SK-N-SH (cell line): ENCODE results near the gene ROPN1B.

Experiments used
- CHD2 ChIP-seq: fragments of 150-350 bp; IDR thresholded peaks from 2 replicates; pipeline ENCODE4 v1.6.1; 2018; ENCODE audit warnings: low read length; ENCODE audit not compliant: partially characterized antibody
- CTCF ChIP-seq: fragments of 200-600 bp; sonication (generic); IDR thresholded peaks from 2 replicates; pipeline ENCODE4 v1.6.1; 2017; ENCODE audit warnings: antibody characterized with exemption, mild to moderate bottlenecking, moderate library complexity
- EP300 ChIP-seq, 2 experiments: IDR thresholded peaks; 2 replicates each; pipeline versions ENCODE4 v1.4.0 to v1.6.1; 2012; ENCODE audit warnings: borderline replicate concordance in 1 of 2, low read depth in 1 of 2, low read length in 1 of 2
- EZH2phosphoT487 ChIP-seq: fragments of 200-600 bp; sonication (generic); IDR thresholded peaks from 2 replicates; pipeline ENCODE4 v1.6.1; 2017; ENCODE audit warnings: low read depth, mixed run types, mild to moderate bottlenecking, antibody characterized with exemption, moderate library complexity, borderline replicate concordance
- FOSL2 ChIP-seq: IDR thresholded peaks from 2 replicates; pipeline ENCODE4 v1.4.0; 2012; ENCODE audit warnings: low read depth, mild to moderate bottlenecking, moderate library complexity, borderline replicate concordance
- GATA2 ChIP-seq: sonication (generic); formaldehyde crosslinking; IDR thresholded peaks from 2 replicates; pipeline ENCODE4 v1.5.0; 2020; ENCODE audit warnings: mild to moderate bottlenecking, missing genetic modification reagents
- MAX ChIP-seq: IDR thresholded peaks from 2 replicates; pipeline ENCODE4 v1.4.0; 2012; ENCODE audit warnings: low read depth
- POLR2AphosphoS5 ChIP-seq: IDR thresholded peaks from 2 replicates; pipeline ENCODE4 v1.6.1; 2012; ENCODE audit warnings: low read depth, low read length
- RCOR1 ChIP-seq: fragments of 150-350 bp; IDR thresholded peaks from 2 replicates; pipeline ENCODE4 v1.6.1; 2017; ENCODE audit warnings: antibody characterized with exemption, low read length
- SMC3 ChIP-seq: IDR thresholded peaks from 2 replicates; pipeline ENCODE4 v1.6.1; 2012; ENCODE audit warnings: low read depth, low read length, improper control_type of control experiment
- USF1 ChIP-seq: IDR thresholded peaks from 2 replicates; pipeline ENCODE4 v1.4.0; 2012; ENCODE audit warnings: low read depth, borderline replicate concordance

- TF ChIP-seq RCOR1 = no peak
- no peak for TF ChIP-seq POLR2AphosphoS5
- no peak for TF ChIP-seq CTCF
- TF ChIP-seq MAX = no peak
- TF ChIP-seq USF1 = no peak
- TF ChIP-seq EP300 (IDR thresholded peaks at IDR 0.05; ENCODE audit: borderline replicate concordance in 1 of 2, low read depth in 1 of 2, low read length in 1 of 2) = no peak
- no peak for TF ChIP-seq GATA2 (CRISPR knock-in tag)
- no peak for TF ChIP-seq SMC3
- no peak for TF ChIP-seq CHD2
- no peak for TF ChIP-seq EZH2phosphoT487
- TF ChIP-seq FOSL2 = no peak
Observed at GRCh38 chr3:125959317-125960065, 9.5 kb upstream of the ROPN1B start.
